Measurements from ENCODE around the gene NUCB1. TPM values are rescaled to one million over a fixed set of nuclear protein-coding genes. Genes with fewer than 3 reads are reported as not detected.

Gene NUCB1
- total RNA-seq, 1 experiment from 2014 or later = 162 TPM

- intact Hi-C loops (cut with micrococcal nuclease; ENCODE audit: unreplicated experiment) = no loop called here
- BruUV-seq (replicated peaks) = no TSS peak
- H3K27ac Mint-ChIP-seq (ENCODE audit: unreplicated experiment) = no peak overlapping the region
Measured at GRCh38 chr19:48856921-48857320, 43.2 kb upstream of the NUCB1 start.

DNA sequence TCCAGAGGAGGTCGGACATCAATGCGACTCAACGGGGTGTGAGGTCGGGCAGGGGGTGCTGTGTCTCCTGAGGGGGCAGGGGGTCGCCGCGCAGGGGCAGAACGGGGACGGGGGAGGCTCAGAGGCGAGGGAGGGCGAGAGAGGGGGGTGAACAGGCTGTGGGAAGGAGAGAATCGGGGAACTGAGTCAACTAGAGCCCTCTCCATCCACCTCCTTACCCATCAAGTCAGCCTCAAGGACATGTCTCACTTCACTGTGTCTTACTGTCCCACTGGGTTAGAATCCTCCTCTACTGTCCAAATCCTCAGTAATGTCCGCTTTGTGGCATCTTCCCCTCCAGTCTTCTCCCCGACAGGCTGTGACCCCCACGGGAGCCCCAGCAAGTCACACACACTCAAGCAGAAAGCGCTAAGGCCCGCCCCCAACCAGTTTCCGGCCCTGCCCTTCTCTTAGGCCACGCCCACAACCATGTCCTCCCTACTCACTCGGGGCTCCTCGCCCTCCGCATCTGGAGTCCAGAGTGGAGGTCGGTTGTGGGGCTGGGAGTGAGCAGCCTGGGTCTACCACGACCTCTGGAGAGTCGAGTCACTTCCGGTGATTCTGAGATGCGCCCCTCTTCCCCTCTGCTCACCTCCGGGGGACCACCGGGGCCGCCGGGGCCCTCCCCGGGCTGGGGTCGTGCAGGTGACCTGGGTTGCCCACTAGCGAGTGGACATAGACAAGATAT, 41.0 kb upstream of the NUCB1 start:
- H3K4me1 Mint-ChIP-seq (ENCODE audit: low read depth, unreplicated experiment) = peaks cover 7% of the 10 kb centered on the region
- TF ChIP-seq, protein P1, sequence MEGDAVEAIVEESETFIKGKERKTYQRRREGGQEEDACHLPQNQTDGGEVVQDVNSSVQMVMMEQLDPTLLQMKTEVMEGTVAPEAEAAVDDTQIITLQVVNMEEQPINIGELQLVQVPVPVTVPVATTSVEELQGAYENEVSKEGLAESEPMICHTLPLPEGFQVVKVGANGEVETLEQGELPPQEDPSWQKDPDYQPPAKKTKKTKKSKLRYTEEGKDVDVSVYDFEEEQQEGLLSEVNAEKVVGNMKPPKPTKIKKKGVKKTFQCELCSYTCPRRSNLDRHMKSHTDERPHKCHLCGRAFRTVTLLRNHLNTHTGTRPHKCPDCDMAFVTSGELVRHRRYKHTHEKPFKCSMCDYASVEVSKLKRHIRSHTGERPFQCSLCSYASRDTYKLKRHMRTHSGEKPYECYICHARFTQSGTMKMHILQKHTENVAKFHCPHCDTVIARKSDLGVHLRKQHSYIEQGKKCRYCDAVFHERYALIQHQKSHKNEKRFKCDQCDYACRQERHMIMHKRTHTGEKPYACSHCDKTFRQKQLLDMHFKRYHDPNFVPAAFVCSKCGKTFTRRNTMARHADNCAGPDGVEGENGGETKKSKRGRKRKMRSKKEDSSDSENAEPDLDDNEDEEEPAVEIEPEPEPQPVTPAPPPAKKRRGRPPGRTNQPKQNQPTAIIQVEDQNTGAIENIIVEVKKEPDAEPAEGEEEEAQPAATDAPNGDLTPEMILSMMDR (IDR thresholded peaks at IDR 0.05; ENCODE audit: unreplicated experiment) = no peak
- H3K27me3 Mint-ChIP-seq (ENCODE audit: unreplicated experiment) = no peaks in the 10 kb centered on the region
- no TSS peak for BruUV-seq (replicated peaks)
- H3K36me3 Mint-ChIP-seq (ENCODE audit: insufficient read depth, unreplicated experiment) = peaks cover 32% of the 10 kb centered on the region
- no peak overlapping the region for H3K27ac Mint-ChIP-seq (ENCODE audit: unreplicated experiment)
- no peaks in the 10 kb centered on the region for H3K9me3 Mint-ChIP-seq (ENCODE audit: low read depth, unreplicated experiment)
- CTCF ChIA-PET = no interaction called here
- no peak for DNase-seq
- intact Hi-C loops (cut with micrococcal nuclease; ENCODE audit: unreplicated experiment) = no loop called here
- no peak overlapping the region for H3K4me3 Mint-ChIP-seq (ENCODE audit: low read depth, unreplicated experiment)

More at GRCh38 chr19:48856921-48857320, 43.2 kb upstream of the NUCB1 start:
- no peak for DNase-seq
- no peaks in the 10 kb centered on the region for H3K9me3 Mint-ChIP-seq (ENCODE audit: low read depth, unreplicated experiment)
- H3K4me1 Mint-ChIP-seq (ENCODE audit: low read depth, unreplicated experiment) = peaks cover 7% of the 10 kb centered on the region
- TF ChIP-seq, protein P1 (IDR thresholded peaks at IDR 0.05; ENCODE audit: unreplicated experiment) = no peak
- peaks cover 26% of the 10 kb centered on the region for H3K36me3 Mint-ChIP-seq (ENCODE audit: insufficient read depth, unreplicated experiment)
- H3K4me3 Mint-ChIP-seq (ENCODE audit: low read depth, unreplicated experiment) = no peak overlapping the region
- CTCF ChIA-PET = interaction anchor here (0.5 to 0.7 kb wide), 2 partner anchors 11 to 181 kb away, joined by 3 read pairs; no protein-coding TSS in a partner anchor
- H3K27me3 Mint-ChIP-seq (ENCODE audit: unreplicated experiment) = no peaks in the 10 kb centered on the region

DNA sequence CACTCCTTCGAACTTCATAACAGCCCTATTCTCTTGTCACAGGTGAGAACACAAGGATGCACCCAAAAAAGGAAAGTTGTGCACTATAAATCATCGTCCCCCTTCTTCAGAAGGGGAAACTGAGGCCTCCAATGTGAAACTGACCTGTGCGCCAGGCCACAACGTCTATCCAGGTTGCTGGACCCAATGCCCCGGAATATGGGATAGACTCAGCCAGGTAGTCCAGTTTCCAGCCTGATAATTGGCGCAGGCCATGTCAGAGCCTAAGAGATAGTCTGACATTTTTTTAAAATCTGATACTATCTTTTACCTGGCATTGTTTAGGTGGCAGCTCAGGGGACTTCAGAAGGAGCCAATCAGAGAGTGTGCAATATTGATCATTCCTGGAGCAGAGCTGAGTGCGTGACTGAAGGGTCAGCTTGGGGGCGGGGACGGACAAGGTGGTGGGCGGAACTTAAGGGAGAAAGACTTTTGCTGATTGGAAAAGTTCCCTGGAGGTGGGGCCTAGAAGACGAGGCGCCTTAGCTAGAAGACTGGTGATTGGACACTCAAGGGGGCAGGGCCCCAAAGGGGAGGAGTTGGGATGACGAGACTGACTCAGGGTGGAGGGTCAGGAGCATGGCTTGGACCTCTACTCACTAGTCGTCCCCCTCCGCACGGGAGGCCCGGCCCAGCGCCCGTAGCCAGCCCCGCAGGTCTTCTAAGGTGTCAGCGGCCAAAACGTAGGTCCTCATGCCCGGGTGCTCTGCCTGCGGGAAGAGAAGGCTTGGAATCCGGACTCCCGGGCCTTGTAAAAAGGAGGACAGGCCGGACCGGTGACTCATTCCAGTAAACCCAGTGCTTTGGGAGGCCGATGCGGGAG, 40.2 kb upstream of the NUCB1 start:
- peaks cover 3% of the 10 kb centered on the region for H3K4me1 Mint-ChIP-seq (ENCODE audit: low read depth, unreplicated experiment)
- H3K27ac Mint-ChIP-seq (ENCODE audit: unreplicated experiment) = no peak overlapping the region
- intact Hi-C loops (cut with micrococcal nuclease; ENCODE audit: unreplicated experiment) = no loop called here
- no peaks in the 10 kb centered on the region for H3K27me3 Mint-ChIP-seq (ENCODE audit: unreplicated experiment)
- no peaks in the 10 kb centered on the region for H3K9me3 Mint-ChIP-seq (ENCODE audit: low read depth, unreplicated experiment)
- TF ChIP-seq, protein P1 (IDR thresholded peaks at IDR 0.05; ENCODE audit: unreplicated experiment) = no peak
- BruUV-seq (replicated peaks) = no TSS peak
- peaks cover 34% of the 10 kb centered on the region for H3K36me3 Mint-ChIP-seq (ENCODE audit: insufficient read depth, unreplicated experiment)
- DNase-seq = no peak
- no peak overlapping the region for H3K4me3 Mint-ChIP-seq (ENCODE audit: low read depth, unreplicated experiment)
- CTCF ChIA-PET = no interaction called here

GRCh38 chr19:48861313-48861712, 38.8 kb upstream of the NUCB1 start:
- BruUV-seq (replicated peaks) = no TSS peak
- Mint-ChIP-seq H3K27me3 (ENCODE audit: unreplicated experiment) (no peaks in the 10 kb centered on the region), H3K27ac (ENCODE audit: unreplicated experiment) (no peak overlapping the region), H3K36me3 (ENCODE audit: insufficient read depth, unreplicated experiment) (peaks cover 31% of the 10 kb centered on the region), H3K4me3 (ENCODE audit: low read depth, unreplicated experiment) (no peak overlapping the region), H3K4me1 (ENCODE audit: low read depth, unreplicated experiment) (no peaks in the 10 kb centered on the region), H3K9me3 (ENCODE audit: low read depth, unreplicated experiment) (no peaks in the 10 kb centered on the region)
- DNase-seq = no peak
- intact Hi-C loops (cut with micrococcal nuclease; ENCODE audit: unreplicated experiment) = no loop called here
- TF ChIP-seq, protein P1 (IDR thresholded peaks at IDR 0.05; ENCODE audit: unreplicated experiment) = no peak
- CTCF ChIA-PET = no interaction called here

Data from Calu3 (cell line).